SK-N-SH treated with all-trans-retinoic acid at 6 μM for 48 hours (cell line): ENCODE data around the gene CFL1.

Experiments used
- ATAC-seq: fragments of 200-7000 bp; cut with Tn5 transposase; 3 replicates; pipeline ENCODE4 v1.9.1; 2020; ENCODE audit warnings: mild to moderate bottlenecking, moderate library complexity
- ARNTL ChIP-seq: fragments of 450-650 bp; formaldehyde crosslinking; IDR thresholded peaks from 2 replicates; pipeline ENCODE4 v1.5.0; 2020; ENCODE audit warnings: low read depth, mild to moderate bottlenecking, moderate library complexity, borderline replicate concordance
- BACH2 ChIP-seq: fragments of 250-450 bp; sonication (Bioruptor Pico); IDR thresholded peaks from 2 replicates; pipeline ENCODE4 v1.9.0; 2021; ENCODE audit warnings: mild to moderate bottlenecking, borderline replicate concordance
- GLIS3 ChIP-seq: fragments of 250-450 bp; sonication (Bioruptor Pico); IDR thresholded peaks from 2 replicates; pipeline ENCODE4 v1.5.0; 2020; ENCODE audit warnings: mild to moderate bottlenecking, moderate library complexity
- POU6F1 ChIP-seq: fragments of 250-450 bp; sonication (Bioruptor Pico); IDR thresholded peaks from 2 replicates; pipeline ENCODE4 v1.8.0; 2021; ENCODE audit warnings: low read depth, mild to moderate bottlenecking, moderate library complexity, borderline replicate concordance
- SNAI2 ChIP-seq: fragments of 250-450 bp; sonication (Bioruptor Pico); IDR thresholded peaks from 2 replicates; pipeline ENCODE4 v1.5.0; 2020; ENCODE audit warnings: mild to moderate bottlenecking, moderate library complexity
- TOX ChIP-seq: fragments of 250-450 bp; sonication (Bioruptor Pico); IDR thresholded peaks from 2 replicates; pipeline ENCODE4 v1.8.0; 2021; ENCODE audit warnings: mild to moderate bottlenecking, moderate library complexity, borderline replicate concordance
- TSHZ2 ChIP-seq: fragments of 250-450 bp; sonication (Bioruptor Pico); IDR thresholded peaks from 2 replicates; pipeline ENCODE4 v1.5.0; 2020; ENCODE audit warnings: mild to moderate bottlenecking, moderate library complexity
- ZNF565 ChIP-seq: fragments of 450-650 bp; formaldehyde crosslinking; conservative IDR thresholded peaks from 2 replicates; pipeline ENCODE4 v1.5.0; 2020; ENCODE audit warnings: low read depth, mild to moderate bottlenecking, moderate library complexity
- ZNF8 ChIP-seq: fragments of 450-650 bp; formaldehyde crosslinking; IDR thresholded peaks from 2 replicates; pipeline ENCODE4 v1.5.0; 2020; ENCODE audit warnings: mild to moderate bottlenecking, moderate library complexity
- TF ChIP-seq, protein P1 (sequence below): fragments of 250-450 bp; sonication (Bioruptor Pico); IDR thresholded peaks from 2 replicates; pipeline ENCODE4 v1.5.1; 2020; ENCODE audit warnings: low read depth, mild to moderate bottlenecking, moderate library complexity
- TF ChIP-seq, protein P2 (sequence below): fragments of 250-450 bp; sonication (Bioruptor Pico); IDR thresholded peaks from 2 replicates; pipeline ENCODE4 v1.8.0; 2020; ENCODE audit warnings: mild to moderate bottlenecking, moderate library complexity, borderline replicate concordance

Gene CFL1

DNA sequence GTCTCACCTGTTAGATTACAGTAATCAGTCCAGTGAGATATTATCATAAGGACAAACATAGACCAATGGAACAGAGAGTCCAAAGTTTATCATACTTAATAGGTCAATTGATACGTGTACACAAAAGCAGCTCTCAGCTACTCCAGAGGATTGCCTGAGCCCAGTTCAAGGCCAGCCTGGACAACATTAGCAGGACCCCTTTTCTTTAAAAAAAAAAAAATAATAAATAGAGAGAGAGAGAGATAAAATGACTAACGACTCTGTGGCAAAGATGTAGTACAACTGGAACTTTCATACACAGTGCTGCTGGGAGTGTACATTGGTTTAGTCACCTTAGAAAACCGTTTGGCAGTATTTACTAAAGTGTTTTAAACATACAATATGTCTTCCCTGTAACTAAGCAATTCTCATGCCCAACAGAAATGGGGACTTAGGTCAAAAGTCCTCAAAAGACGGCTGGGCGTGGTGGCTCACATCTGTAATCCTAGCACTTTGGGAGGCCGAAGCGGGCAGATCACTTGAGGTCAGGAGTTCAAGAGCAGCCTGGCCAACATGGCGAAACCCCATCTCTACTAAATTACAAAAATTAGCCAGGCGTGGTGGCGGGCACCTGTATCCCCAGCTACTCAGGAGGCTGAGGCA, 13.6 kb downstream of the CFL1 start (continued):
- TF ChIP-seq TSHZ2 (CRISPR knock-in tag), result no peak

GRCh38 chr11:65843811-65844210, 14.2 kb downstream of the CFL1 start:
- ATAC-seq, result no peak
- TF ChIP-seq BACH2 (CRISPR knock-in tag), result no peak
- no peak for TF ChIP-seq SNAI2 (CRISPR knock-in tag)
- TF ChIP-seq TOX (CRISPR knock-in tag), result no peak

- no peak for TF ChIP-seq TSHZ2 (CRISPR knock-in tag)
- TF ChIP-seq ZNF565 (CRISPR knock-in tag), result no peak
- TF ChIP-seq, protein P1, sequence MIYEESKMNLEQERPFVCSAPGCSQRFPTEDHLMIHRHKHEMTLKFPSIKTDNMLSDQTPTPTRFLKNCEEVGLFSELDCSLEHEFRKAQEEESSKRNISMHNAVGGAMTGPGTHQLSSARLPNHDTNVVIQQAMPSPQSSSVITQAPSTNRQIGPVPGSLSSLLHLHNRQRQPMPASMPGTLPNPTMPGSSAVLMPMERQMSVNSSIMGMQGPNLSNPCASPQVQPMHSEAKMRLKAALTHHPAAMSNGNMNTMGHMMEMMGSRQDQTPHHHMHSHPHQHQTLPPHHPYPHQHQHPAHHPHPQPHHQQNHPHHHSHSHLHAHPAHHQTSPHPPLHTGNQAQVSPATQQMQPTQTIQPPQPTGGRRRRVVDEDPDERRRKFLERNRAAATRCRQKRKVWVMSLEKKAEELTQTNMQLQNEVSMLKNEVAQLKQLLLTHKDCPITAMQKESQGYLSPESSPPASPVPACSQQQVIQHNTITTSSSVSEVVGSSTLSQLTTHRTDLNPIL, result no peak
- TF ChIP-seq ARNTL (CRISPR knock-in tag), result no peak
- TF ChIP-seq ZNF8, result no peak
- no peak for ATAC-seq
These were observed 15.8 kb downstream of the CFL1 start for GRCh38 chr11:65842144-65842543.

DNA sequence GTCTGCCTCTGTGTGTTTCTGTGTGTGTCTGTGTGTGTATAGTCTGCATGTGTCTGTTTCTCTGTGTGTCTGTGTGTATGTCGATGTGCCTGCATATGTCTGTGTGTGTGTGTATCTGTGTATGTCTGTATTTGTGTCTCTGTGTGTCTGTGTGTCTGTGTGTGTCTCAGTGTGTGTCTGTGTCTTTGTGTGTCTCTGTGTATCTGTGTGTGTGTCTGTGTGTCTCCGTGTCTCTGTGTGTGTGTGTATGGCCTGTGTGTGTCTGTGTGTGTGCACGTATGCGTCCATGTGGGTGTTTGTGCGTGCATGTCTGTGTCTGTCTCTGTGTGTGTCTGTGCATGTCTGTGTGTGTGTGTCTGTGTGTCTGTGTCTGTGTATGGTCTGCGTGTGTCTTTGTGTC, 23.8 kb downstream of the CFL1 start:
- no peak for ATAC-seq
- TF ChIP-seq, protein P2, sequence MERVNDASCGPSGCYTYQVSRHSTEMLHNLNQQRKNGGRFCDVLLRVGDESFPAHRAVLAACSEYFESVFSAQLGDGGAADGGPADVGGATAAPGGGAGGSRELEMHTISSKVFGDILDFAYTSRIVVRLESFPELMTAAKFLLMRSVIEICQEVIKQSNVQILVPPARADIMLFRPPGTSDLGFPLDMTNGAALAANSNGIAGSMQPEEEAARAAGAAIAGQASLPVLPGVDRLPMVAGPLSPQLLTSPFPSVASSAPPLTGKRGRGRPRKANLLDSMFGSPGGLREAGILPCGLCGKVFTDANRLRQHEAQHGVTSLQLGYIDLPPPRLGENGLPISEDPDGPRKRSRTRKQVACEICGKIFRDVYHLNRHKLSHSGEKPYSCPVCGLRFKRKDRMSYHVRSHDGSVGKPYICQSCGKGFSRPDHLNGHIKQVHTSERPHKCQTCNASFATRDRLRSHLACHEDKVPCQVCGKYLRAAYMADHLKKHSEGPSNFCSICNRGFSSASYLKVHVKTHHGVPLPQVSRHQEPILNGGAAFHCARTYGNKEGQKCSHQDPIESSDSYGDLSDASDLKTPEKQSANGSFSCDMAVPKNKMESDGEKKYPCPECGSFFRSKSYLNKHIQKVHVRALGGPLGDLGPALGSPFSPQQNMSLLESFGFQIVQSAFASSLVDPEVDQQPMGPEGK (CRISPR knock-in tag), result no peak
- TF ChIP-seq POU6F1 (CRISPR knock-in tag) (no peak), TSHZ2 (CRISPR knock-in tag) (no peak), ZNF565 (CRISPR knock-in tag) (no peak), GLIS3 (CRISPR knock-in tag) (no peak), ZNF8 (no peak)
- TF ChIP-seq, all 23 proteins: peak for 0
